Measurements from ENCODE around the gene SENP2. TPM values are rescaled to one million over a fixed set of nuclear protein-coding genes. Genes with fewer than 3 reads are reported as not detected.

SENP2 gene
- total RNA-seq = 24.6 and 27.7 TPM in 2 replicates

DNA sequence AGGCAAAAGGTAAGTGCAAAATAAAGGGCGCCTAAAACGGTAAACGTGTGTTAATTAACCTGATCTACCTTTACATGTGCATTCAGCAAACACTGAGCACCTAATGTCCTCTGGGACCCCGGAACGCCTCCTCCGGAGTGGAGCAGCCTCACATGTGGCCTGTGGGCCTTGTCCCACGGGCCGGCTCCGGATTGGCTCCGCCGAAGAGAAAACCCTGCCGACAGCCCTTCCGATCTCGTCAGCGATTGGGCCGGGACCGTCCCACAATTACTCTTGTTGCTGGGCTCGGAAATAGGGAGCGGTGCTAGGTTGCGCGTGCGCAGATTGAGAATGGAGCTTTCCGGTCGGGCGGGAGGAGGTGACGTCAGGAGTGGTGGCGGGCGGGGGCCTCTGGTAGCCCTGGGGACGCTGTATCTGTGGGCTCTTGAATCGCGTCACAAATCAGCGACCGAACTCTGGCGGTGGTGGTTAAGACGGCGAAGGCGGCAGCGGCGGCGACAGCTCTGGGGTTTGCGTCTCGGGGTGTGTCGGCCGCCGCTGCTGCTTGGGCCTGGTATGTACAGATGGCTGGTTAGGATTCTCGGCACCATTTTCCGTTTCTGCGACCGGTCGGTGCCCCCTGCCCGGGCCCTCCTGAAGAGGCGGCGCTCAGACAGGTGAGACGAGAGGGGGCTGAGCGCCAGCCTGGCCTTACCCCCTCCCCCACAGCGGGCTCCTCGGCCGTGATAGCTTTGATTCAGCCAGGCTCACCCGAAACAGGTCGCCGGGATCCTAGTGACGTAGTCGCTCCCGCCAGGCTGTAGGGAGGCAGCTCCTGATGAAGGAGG is at the start of gene SENP2:
TSS of gene SENP2 (plus strand) at position 437 of the 827 bp plus-strand sequence. CDS start at position 556, 119 bp downstream.
- H2AFZ ChIP-seq (ENCODE audit: low read length) = peak within 1 kb of the TSS; percentile 94
- H3K4me1 ChIP-seq (ENCODE audit: insufficient read depth, low read length) = peaks cover 14% of the 10 kb centered on the region
- peak within 1 kb of the TSS; percentile 97 for H3K27ac ChIP-seq (ENCODE audit: low read depth, low read length)
- H3K4me2 ChIP-seq (ENCODE audit: insufficient read depth, low read length) = peak within 1 kb of the TSS; percentile 96
- H3K36me3 ChIP-seq (ENCODE audit: insufficient read depth, low read length) = no peaks in the 10 kb centered on the region
- H3K27me3 ChIP-seq (ENCODE audit: insufficient read depth, low read length) = no peaks in the 10 kb centered on the region
- H3K9me3 ChIP-seq (ENCODE audit: low read depth, low read length) = no peaks in the 10 kb centered on the region
- no peaks in the 10 kb centered on the region for H4K20me1 ChIP-seq (ENCODE audit: insufficient read depth, low read length)
- H3K79me2 ChIP-seq (ENCODE audit: insufficient read depth, low read length) = peaks cover 34% of the 10 kb centered on the region
- peak within 1 kb of the TSS; percentile 98 for H3K4me3 ChIP-seq (ENCODE audit: insufficient read depth, low read length)
- TF ChIP-seq CTCF (IDR thresholded peaks at IDR 0.05; ENCODE audit: extremely low read depth, low read depth, low read length) = no peak
- peak; percentile 96 for DNase-seq (ENCODE audit: insufficient read length, low spot score, missing footprints)

DNA sequence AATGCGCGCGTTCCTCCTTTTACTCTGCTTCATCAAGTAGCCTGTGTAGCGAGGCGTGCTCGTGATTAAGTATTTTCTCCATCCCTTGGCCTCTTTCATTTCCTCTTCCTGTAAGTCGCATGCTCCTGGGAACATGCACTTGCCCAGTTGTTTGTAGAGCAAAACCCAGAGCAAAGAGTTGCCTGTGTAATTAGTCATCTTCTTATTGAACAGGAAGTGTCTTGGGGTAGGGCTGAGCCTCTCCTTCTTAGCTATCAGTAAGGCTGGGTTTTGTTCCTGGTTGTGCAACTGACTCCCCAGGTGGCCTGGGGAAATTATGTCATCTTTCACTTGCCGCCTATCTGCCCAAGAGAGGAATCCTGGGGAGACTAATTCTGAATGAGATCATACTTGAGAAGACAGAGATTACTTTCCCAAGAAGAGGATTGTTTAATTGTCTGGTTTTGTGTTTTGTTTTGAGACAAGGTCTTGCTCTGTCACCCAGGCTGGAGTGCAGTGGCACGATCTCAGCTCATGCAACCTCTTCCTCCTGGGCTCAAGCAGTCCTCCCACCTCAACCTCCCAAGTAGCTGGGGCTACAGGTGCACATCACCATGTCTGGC is 48.6 kb upstream of the SENP2 start:
- peak overlapping the region; percentile 46 for H2AFZ ChIP-seq (ENCODE audit: low read length)
- H3K4me2 ChIP-seq (ENCODE audit: insufficient read depth, low read length) = peak overlapping the region; percentile 58
- no peak overlapping the region for H3K27ac ChIP-seq (ENCODE audit: low read depth, low read length)
- H3K79me2 ChIP-seq (ENCODE audit: insufficient read depth, low read length) = no peaks in the 10 kb centered on the region
- no peaks in the 10 kb centered on the region for H3K36me3 ChIP-seq (ENCODE audit: insufficient read depth, low read length)
- DNase-seq (ENCODE audit: insufficient read length, low spot score, missing footprints) = peak; percentile 62
- H3K9me3 ChIP-seq (ENCODE audit: low read depth, low read length) = no peaks in the 10 kb centered on the region
- no peaks in the 10 kb centered on the region for H3K27me3 ChIP-seq (ENCODE audit: insufficient read depth, low read length)
- no peaks in the 10 kb centered on the region for H4K20me1 ChIP-seq (ENCODE audit: insufficient read depth, low read length)
- no peak for TF ChIP-seq CTCF (IDR thresholded peaks at IDR 0.05; ENCODE audit: extremely low read depth, low read depth, low read length)
- H3K4me3 ChIP-seq (ENCODE audit: insufficient read depth, low read length) = no peak overlapping the region
- peaks cover 9% of the 10 kb centered on the region for H3K4me1 ChIP-seq (ENCODE audit: insufficient read depth, low read length)

DNA sequence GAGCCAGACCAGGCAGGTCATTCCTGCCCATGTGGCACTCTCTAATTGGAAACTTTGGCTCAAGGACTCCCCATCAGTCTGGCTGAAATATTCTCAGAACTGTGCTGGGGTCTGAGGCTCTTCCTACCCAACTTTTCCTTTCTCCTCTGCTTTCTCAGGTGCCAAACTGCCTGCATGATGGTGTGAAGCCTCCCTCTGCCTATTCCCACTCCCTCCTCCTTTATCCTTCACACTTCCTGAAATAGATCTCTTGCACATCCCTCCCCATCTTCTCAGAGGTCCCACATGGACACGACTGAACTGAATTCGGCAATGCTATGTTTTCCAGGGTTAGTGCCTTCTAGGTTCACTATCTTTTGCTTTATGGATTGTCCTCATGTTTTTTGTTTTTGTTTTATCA is 46.2 kb upstream of the SENP2 start:
- Histone ChIP-seq H4K20me1 (ENCODE audit: insufficient read depth, low read length) (no peaks in the 10 kb centered on the region), H2AFZ (ENCODE audit: low read length) (no peak overlapping the region), H3K27me3 (ENCODE audit: insufficient read depth, low read length) (no peaks in the 10 kb centered on the region), H3K4me1 (ENCODE audit: insufficient read depth, low read length) (peaks cover 9% of the 10 kb centered on the region), H3K79me2 (ENCODE audit: insufficient read depth, low read length) (no peaks in the 10 kb centered on the region), H3K4me3 (ENCODE audit: insufficient read depth, low read length) (no peak overlapping the region), H3K36me3 (ENCODE audit: insufficient read depth, low read length) (no peaks in the 10 kb centered on the region), H3K27ac (ENCODE audit: low read depth, low read length) (no peak overlapping the region), H3K9me3 (ENCODE audit: low read depth, low read length) (no peaks in the 10 kb centered on the region), H3K4me2 (ENCODE audit: insufficient read depth, low read length) (no peak overlapping the region)
- no peak for DNase-seq (ENCODE audit: insufficient read length, low spot score, missing footprints)
- TF ChIP-seq CTCF (IDR thresholded peaks at IDR 0.05; ENCODE audit: extremely low read depth, low read depth, low read length) = no peak

GRCh38 chr3:185540695-185541094 is 45.4 kb upstream of the SENP2 start:
- H3K9me3 ChIP-seq (ENCODE audit: low read depth, low read length) = no peaks in the 10 kb centered on the region
- H3K4me3 ChIP-seq (ENCODE audit: insufficient read depth, low read length) = no peak overlapping the region
- H3K79me2 ChIP-seq (ENCODE audit: insufficient read depth, low read length) = no peaks in the 10 kb centered on the region
- no peak for DNase-seq (ENCODE audit: insufficient read length, low spot score, missing footprints)
- no peak for TF ChIP-seq CTCF (IDR thresholded peaks at IDR 0.05; ENCODE audit: extremely low read depth, low read depth, low read length)
- no peaks in the 10 kb centered on the region for H3K36me3 ChIP-seq (ENCODE audit: insufficient read depth, low read length)
- H2AFZ ChIP-seq (ENCODE audit: low read length) = no peak overlapping the region
- no peaks in the 10 kb centered on the region for H4K20me1 ChIP-seq (ENCODE audit: insufficient read depth, low read length)
- H3K27ac ChIP-seq (ENCODE audit: low read depth, low read length) = no peak overlapping the region
- H3K27me3 ChIP-seq (ENCODE audit: insufficient read depth, low read length) = no peaks in the 10 kb centered on the region
- H3K4me2 ChIP-seq (ENCODE audit: insufficient read depth, low read length) = no peak overlapping the region
- peaks cover 9% of the 10 kb centered on the region for H3K4me1 ChIP-seq (ENCODE audit: insufficient read depth, low read length)

Data from osteoblast (primary cell).